GM23338 (cell line): ENCODE data around the gene KCNK4. TPM values are rescaled to one million over a fixed set of nuclear protein-coding genes. Genes with fewer than 3 reads are reported as not detected.

ENCODE experiments used
- ATAC-seq: fragments of 200-7000 bp; cut with Tn5 transposase; 3 replicates; pipeline ENCODE4 v1.9.1; 2020
- DNase-seq: peaks from one replicate; pipeline ENCODE4 v3.0.0-alpha.2; 2015; ENCODE audit warnings: low spot score
- H2AFZ ChIP-seq: fragments of 200-600 bp; sonication (generic); 2 replicates; pipeline ENCODE4 v1.8.0; 2016; ENCODE audit warnings: antibody characterized with exemption, mild to moderate bottlenecking, moderate library complexity
- H3F3A ChIP-seq: fragments of 200-600 bp; sonication (generic); replicated peaks from 2 replicates; pipeline ENCODE4 v1.8.0; 2017; ENCODE audit warnings: antibody characterized with exemption, mixed run types, low read depth
- H3K27ac ChIP-seq: fragments of 200-600 bp; sonication (generic); 2 replicates; pipeline ENCODE4 v1.6.1; 2016; ENCODE audit warnings: low read depth
- H3K27me3 ChIP-seq: fragments of 200-600 bp; sonication (generic); 2 replicates; pipeline ENCODE4 v1.8.0; 2016; ENCODE audit warnings: mild to moderate bottlenecking, mixed run types, moderate library complexity; ENCODE audit not compliant: insufficient read depth
- H3K36me3 ChIP-seq: fragments of 200-600 bp; sonication (generic); 2 replicates; pipeline ENCODE4 v1.8.0; 2016; ENCODE audit warnings: mild to moderate bottlenecking; ENCODE audit not compliant: insufficient read depth
- H3K4me1 ChIP-seq: fragments of 200-600 bp; sonication (generic); 2 replicates; pipeline ENCODE4 v1.8.0; 2016; ENCODE audit warnings: mild to moderate bottlenecking, moderate library complexity; ENCODE audit not compliant: insufficient read depth
- H3K4me2 ChIP-seq: fragments of 200-600 bp; sonication (generic); 2 replicates; pipeline ENCODE4 v1.7.1; 2017; ENCODE audit warnings: mixed run types
- H3K4me3 ChIP-seq: fragments of 200-600 bp; sonication (generic); 2 replicates; pipeline ENCODE4 v1.6.1; 2016; ENCODE audit warnings: mixed run types
- H3K79me2 ChIP-seq: fragments of 200-600 bp; sonication (generic); replicated peaks from 2 replicates; pipeline ENCODE4 v1.8.0; 2017; ENCODE audit warnings: mild to moderate bottlenecking; ENCODE audit not compliant: insufficient read depth
- H3K9me2 ChIP-seq: fragments of 200-600 bp; sonication (generic); 2 replicates; pipeline ENCODE4 v1.8.0; 2017; ENCODE audit not compliant: insufficient read depth
- H4K20me1 ChIP-seq: fragments of 200-600 bp; sonication (generic); replicated peaks from 2 replicates; pipeline ENCODE4 v1.8.0; 2017; ENCODE audit warnings: mild to moderate bottlenecking; ENCODE audit not compliant: insufficient read depth
- H3K27ac Mint-ChIP-seq: 2 replicates; pipeline ENCODE4 v1.8.0; 2020; ENCODE audit warnings: inconsistent platforms, mild to moderate bottlenecking, moderate library complexity, mixed read lengths
- H3K27me3 Mint-ChIP-seq: 3 replicates; pipeline ENCODE4 v1.8.0; 2022; ENCODE audit warnings: low read depth, mild to moderate bottlenecking, moderate library complexity, mixed read lengths, inconsistent platforms; ENCODE audit not compliant: insufficient read depth, poor library complexity
- H3K36me3 Mint-ChIP-seq: 3 replicates; pipeline ENCODE4 v1.8.0; 2021; ENCODE audit warnings: low read depth, mild to moderate bottlenecking, inconsistent platforms, moderate library complexity, mixed read lengths
- H3K4me1 Mint-ChIP-seq: 3 replicates; pipeline ENCODE4 v1.8.0; 2020; ENCODE audit warnings: mild to moderate bottlenecking, inconsistent platforms, mixed read lengths
- H3K4me3 Mint-ChIP-seq: 3 replicates; pipeline ENCODE4 v1.8.0; 2021; ENCODE audit warnings: moderate library complexity, mild to moderate bottlenecking, inconsistent platforms, mixed read lengths
- H3K9me3 Mint-ChIP-seq: 3 replicates; pipeline ENCODE4 v1.8.0; 2020; ENCODE audit warnings: moderate library complexity, mild to moderate bottlenecking, inconsistent platforms, mixed read lengths
- CREB1 ChIP-seq: fragments of 250-450 bp; sonication (Bioruptor Pico); IDR thresholded peaks from 2 replicates; pipeline ENCODE4 v1.5.0; 2020; ENCODE audit warnings: low read depth, mild to moderate bottlenecking, moderate library complexity
- ETS1 ChIP-seq: IDR thresholded peaks from 2 replicates; pipeline ENCODE4 v1.6.1; 2016; ENCODE audit warnings: antibody characterized with exemption
- EZH2 ChIP-seq: fragments of 200-600 bp; sonication (generic); IDR thresholded peaks from one replicate; pipeline ENCODE4 v1.8.0; 2017; ENCODE audit warnings: antibody characterized with exemption, mild to moderate bottlenecking, low read depth; ENCODE audit not compliant: unreplicated experiment
- NANOG ChIP-seq: IDR thresholded peaks from 2 replicates; pipeline ENCODE4 v1.6.1; 2016; ENCODE audit warnings: antibody characterized with exemption, borderline replicate concordance
- POLR2AphosphoS5 ChIP-seq: IDR thresholded peaks from 2 replicates; pipeline ENCODE4 v1.6.1; 2016; ENCODE audit warnings: antibody characterized with exemption, low read depth
- ZNF114 ChIP-seq: fragments of 250-450 bp; sonication (Bioruptor Pico); IDR thresholded peaks from 2 replicates; pipeline ENCODE4 v1.5.0; 2020; ENCODE audit warnings: mild to moderate bottlenecking, moderate library complexity
- polyA plus RNA-seq: library from polyadenylated mRNA; unstranded; fragments of >200 nt; fragmentation: Nextera tagmentation; extraction: Ambion mirVana; gene quantifications from 2 replicates; pipeline ENCODE4 v1.2.1, GENCODE V29; 2016
- total RNA-seq: library from RNA; depleted of rRNA; stranded (reverse); fragments of >200 nt; shearing (Covaris generic); gene quantifications from 2 replicates; pipeline ENCODE4 v1.2.3, GENCODE V29; 2014
- TF ChIP-seq, protein P1 (sequence below): IDR thresholded peaks from one replicate; pipeline ENCODE4 v1.6.1; 2018; ENCODE audit warnings: antibody characterized with exemption; ENCODE audit not compliant: unreplicated experiment
- TF ChIP-seq, protein P2 (sequence below): fragments of 250-450 bp; sonication (Bioruptor Pico); IDR thresholded peaks from 2 replicates; pipeline ENCODE4 v1.5.0; 2020; ENCODE audit warnings: mild to moderate bottlenecking, moderate library complexity

Gene KCNK4
- total and polyA plus RNA-seq, 2 experiments from 2014 or later: 1.0 TPM; not detected in 1

- peaks cover 2% of the 10 kb centered on the region; the same call in 1 of the 2 replicates for H3K4me1 ChIP-seq
- no peak overlapping the region for H2AFZ ChIP-seq
- peak; percentile 44 for DNase-seq
- H3K9me2 ChIP-seq: no peaks in the 10 kb centered on the region
- peak overlapping the region; percentile 78 for H3K4me2 ChIP-seq
- H3K27me3 Mint-ChIP-seq: peaks cover 70% of the 10 kb centered on the region
- peaks cover 8% of the 10 kb centered on the region for H4K20me1 ChIP-seq
- no peaks in the 10 kb centered on the region; the same call in 1 of the 3 replicates for H3K9me3 Mint-ChIP-seq
- no peak overlapping the region for H3K27ac Mint-ChIP-seq
- H3K4me3 Mint-ChIP-seq: peak overlapping the region; percentile 69
- H3K4me1 Mint-ChIP-seq: peaks cover 11% of the 10 kb centered on the region
- no peaks in the 10 kb centered on the region for H3K79me2 ChIP-seq
- peak; percentile 16 for ATAC-seq
- H3K27me3 ChIP-seq: peaks cover 78% of the 10 kb centered on the region
- H3K36me3 ChIP-seq: no peaks in the 10 kb centered on the region
- H3K36me3 Mint-ChIP-seq: no peaks in the 10 kb centered on the region; the same call in 2 of the 3 replicates
- peak; percentile 24 for TF ChIP-seq EZH2
- no peak for TF ChIP-seq ZNF114 (CRISPR knock-in tag)
- TF ChIP-seq NANOG: no peak
- TF ChIP-seq CREB1 (CRISPR knock-in tag): no peak
- TF ChIP-seq, protein P1, sequence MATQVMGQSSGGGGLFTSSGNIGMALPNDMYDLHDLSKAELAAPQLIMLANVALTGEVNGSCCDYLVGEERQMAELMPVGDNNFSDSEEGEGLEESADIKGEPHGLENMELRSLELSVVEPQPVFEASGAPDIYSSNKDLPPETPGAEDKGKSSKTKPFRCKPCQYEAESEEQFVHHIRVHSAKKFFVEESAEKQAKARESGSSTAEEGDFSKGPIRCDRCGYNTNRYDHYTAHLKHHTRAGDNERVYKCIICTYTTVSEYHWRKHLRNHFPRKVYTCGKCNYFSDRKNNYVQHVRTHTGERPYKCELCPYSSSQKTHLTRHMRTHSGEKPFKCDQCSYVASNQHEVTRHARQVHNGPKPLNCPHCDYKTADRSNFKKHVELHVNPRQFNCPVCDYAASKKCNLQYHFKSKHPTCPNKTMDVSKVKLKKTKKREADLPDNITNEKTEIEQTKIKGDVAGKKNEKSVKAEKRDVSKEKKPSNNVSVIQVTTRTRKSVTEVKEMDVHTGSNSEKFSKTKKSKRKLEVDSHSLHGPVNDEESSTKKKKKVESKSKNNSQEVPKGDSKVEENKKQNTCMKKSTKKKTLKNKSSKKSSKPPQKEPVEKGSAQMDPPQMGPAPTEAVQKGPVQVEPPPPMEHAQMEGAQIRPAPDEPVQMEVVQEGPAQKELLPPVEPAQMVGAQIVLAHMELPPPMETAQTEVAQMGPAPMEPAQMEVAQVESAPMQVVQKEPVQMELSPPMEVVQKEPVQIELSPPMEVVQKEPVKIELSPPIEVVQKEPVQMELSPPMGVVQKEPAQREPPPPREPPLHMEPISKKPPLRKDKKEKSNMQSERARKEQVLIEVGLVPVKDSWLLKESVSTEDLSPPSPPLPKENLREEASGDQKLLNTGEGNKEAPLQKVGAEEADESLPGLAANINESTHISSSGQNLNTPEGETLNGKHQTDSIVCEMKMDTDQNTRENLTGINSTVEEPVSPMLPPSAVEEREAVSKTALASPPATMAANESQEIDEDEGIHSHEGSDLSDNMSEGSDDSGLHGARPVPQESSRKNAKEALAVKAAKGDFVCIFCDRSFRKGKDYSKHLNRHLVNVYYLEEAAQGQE: no peak
- TF ChIP-seq, protein P2, sequence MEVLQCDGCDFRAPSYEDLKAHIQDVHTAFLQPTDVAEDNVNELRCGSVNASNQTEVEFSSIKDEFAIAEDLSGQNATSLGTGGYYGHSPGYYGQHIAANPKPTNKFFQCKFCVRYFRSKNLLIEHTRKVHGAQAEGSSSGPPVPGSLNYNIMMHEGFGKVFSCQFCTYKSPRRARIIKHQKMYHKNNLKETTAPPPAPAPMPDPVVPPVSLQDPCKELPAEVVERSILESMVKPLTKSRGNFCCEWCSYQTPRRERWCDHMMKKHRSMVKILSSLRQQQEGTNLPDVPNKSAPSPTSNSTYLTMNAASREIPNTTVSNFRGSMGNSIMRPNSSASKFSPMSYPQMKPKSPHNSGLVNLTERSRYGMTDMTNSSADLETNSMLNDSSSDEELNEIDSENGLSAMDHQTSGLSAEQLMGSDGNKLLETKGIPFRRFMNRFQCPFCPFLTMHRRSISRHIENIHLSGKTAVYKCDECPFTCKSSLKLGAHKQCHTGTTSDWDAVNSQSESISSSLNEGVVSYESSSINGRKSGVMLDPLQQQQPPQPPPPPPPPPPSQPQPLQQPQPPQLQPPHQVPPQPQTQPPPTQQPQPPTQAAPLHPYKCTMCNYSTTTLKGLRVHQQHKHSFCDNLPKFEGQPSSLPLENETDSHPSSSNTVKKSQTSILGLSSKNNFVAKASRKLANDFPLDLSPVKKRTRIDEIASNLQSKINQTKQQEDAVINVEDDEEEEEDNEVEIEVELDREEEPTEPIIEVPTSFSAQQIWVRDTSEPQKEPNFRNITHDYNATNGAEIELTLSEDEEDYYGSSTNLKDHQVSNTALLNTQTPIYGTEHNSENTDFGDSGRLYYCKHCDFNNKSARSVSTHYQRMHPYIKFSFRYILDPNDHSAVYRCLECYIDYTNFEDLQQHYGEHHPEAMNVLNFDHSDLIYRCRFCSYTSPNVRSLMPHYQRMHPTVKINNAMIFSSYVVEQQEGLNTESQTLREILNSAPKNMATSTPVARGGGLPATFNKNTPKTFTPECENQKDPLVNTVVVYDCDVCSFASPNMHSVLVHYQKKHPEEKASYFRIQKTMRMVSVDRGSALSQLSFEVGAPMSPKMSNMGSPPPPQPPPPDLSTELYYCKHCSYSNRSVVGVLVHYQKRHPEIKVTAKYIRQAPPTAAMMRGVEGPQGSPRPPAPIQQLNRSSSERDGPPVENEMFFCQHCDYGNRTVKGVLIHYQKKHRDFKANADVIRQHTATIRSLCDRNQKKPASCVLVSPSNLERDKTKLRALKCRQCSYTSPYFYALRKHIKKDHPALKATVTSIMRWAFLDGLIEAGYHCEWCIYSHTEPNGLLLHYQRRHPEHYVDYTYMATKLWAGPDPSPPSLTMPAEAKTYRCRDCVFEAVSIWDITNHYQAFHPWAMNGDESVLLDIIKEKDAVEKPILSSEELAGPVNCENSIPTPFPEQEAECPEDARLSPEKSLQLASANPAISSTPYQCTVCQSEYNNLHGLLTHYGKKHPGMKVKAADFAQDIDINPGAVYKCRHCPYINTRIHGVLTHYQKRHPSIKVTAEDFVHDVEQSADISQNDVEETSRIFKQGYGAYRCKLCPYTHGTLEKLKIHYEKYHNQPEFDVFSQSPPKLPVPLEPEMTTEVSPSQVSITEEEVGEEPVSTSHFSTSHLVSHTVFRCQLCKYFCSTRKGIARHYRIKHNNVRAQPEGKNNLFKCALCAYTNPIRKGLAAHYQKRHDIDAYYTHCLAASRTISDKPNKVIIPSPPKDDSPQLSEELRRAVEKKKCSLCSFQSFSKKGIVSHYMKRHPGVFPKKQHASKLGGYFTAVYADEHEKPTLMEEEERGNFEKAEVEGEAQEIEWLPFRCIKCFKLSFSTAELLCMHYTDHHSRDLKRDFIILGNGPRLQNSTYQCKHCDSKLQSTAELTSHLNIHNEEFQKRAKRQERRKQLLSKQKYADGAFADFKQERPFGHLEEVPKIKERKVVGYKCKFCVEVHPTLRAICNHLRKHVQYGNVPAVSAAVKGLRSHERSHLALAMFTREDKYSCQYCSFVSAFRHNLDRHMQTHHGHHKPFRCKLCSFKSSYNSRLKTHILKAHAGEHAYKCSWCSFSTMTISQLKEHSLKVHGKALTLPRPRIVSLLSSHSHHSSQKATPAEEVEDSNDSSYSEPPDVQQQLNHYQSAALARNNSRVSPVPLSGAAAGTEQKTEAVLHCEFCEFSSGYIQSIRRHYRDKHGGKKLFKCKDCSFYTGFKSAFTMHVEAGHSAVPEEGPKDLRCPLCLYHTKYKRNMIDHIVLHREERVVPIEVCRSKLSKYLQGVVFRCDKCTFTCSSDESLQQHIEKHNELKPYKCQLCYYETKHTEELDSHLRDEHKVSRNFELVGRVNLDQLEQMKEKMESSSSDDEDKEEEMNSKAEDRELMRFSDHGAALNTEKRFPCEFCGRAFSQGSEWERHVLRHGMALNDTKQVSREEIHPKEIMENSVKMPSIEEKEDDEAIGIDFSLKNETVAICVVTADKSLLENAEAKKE (CRISPR knock-in tag): no peak
- no peak for TF ChIP-seq POLR2AphosphoS5
- TF ChIP-seq ETS1: no peak
- H3K4me3 ChIP-seq: peak overlapping the region; percentile 59
- peaks cover 7% of the 10 kb centered on the region; the same call in 1 of the 2 replicates for H3F3A ChIP-seq
- no peak overlapping the region for H3K27ac ChIP-seq
These were observed 495 bp upstream of the KCNK4 start for GRCh38 chr11:64290352-64291261.
